GM21360 (cell line): ENCODE measurements around the gene ISM1.

ENCODE experiments used
- ATAC-seq: cut with Tn5 transposase; IDR thresholded peaks from one replicate; pipeline ENCODE4 v1.9.1; 2021; ENCODE audit warnings: mild to moderate bottlenecking, moderate library complexity; ENCODE audit not compliant: unreplicated experiment

The ISM1 gene

DNA sequence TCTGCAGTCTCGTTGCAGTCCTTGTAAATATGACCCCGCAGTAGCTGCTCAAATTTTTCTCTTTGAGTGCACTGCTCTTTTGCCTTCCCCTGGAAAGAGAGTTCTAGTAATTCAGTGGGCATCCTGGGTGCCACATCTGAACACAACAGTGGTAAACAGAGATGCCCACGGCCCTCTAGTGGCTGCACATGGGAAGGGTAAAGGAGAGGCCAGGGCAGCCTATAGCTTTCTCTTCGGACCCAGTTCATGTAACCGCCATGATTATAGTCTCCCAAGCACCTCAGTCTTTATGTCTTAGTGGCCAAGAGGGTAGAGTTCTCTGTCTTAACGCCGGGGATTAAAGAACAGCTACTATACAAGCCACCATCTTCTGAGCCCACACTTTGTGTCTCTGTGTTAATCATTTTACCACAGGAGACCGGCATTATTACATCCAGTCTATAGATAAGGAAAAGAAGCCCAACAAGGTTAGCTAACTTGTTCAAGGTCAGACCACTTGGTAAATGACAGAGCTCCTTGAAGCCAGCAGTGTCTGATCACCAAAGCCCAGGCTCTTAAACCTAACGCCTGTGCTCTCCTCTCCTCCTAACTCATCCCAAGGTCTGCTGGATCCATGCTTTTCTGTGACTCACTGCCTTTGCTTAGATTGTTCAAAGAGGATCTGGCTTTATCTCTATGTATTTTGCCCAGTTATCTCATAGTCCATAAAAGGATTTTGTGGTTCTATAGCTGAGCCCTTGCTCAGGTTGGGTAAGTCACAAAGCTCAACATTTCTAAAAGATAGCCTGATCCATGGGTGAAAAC lies 81.8 kb downstream of the ISM1 start:
- peak; percentile 77 for ATAC-seq

DNA sequence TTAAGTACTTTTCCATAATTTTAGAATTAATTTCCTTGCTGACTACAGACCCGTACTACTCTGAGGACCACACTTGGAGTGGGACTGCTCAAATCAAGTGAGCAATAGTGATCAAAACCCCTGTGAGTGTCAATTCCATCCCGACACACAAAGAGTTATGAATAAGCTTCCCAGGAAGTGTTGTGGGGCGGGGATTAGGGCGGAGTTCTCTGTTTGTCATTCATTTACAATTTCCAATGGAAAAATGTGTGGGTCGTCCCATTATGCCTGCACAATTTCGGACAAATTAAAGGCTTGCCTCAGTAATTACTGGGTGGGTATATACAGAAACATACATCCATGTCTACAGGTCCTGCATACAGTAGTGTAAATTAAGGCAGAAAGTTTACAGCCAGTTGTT lies 84.2 kb downstream of the ISM1 start:
- ATAC-seq, result no peak

DNA sequence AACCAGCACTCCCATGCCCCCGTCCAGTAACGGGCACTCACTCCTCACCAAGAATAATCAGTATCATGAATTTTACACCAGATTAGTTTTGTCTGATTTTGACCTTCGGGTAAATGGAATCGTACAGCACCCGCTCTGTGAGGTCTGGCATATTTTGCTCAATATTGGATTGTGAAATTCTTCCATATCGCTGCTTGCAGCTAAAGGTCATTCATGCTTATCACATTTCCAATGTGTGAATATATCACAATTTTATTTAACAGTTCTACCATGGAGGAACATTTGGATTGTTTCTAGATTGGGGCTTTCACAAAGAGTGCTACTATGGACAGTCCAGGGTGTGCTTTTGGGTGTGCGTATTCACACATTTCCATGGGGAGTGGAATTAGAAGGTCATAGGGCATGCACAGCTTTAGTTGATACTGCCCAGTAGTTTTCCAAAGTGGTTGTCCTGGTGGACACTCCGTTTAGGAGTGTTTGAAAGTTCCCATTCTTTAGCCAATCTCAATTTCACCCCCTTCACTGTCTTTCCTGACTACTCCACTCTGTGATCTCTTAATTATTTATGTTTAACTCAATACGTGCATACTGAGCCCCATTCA lies 86.6 kb downstream of the ISM1 start:
- ATAC-seq, result no peak

DNA sequence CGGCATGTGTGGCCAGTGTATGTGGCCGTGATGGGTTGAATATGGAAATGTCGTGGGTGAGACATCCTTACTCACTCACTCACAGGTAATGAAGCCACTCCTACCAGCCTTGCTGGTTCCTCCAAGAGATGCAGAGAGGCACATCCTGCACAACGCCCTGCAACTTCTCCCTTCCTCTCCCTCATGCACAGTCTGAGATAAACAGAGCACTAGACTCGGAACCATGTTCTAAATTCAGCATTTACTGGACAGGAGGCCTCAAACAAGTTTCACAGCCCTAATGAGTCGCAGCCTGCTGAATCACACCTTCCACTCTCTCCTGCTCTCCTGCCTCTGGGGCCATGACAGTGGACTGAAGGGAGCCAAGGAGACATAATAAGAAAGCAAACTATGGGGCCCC lies 91.2 kb downstream of the ISM1 start:
- no peak for ATAC-seq

DNA sequence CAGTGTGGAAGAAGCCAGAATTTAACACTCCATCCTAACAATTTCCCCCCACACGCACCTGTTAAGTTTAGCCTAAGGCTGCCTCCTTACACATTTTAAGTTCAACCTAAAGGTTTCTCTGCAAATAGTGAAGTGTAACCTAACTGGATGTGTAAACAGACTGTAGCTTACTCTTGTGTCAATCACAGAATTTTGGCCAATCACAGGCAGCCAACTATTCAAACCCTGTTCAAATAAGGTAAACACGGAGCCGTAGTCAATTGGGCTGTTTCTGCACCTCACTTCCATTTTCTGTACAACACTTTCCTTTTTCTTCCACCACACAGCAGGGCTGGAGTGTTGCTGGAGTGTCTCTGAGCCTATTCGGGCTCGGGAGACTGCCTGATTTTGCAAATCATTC lies 92.1 kb downstream of the ISM1 start:
- ATAC-seq, result no peak

DNA sequence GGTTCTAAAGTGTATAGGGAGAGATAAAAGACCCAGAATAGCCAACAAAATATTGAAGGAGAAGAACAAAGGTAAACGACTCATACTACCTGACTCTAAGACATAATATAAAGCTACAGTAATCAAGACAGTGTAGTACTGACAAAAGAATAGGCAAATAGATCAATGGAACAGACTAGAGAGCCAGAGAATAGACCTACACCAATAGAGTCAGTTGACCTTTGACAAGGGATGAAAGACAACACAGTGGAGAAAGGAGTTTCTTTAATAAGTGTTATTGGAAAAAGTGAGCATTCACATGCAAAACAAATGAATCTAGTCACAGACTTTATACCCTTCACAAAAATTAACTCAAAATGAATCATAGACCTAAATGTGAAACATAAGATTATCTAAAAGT lies 96.4 kb downstream of the ISM1 start:
- ATAC-seq, result no peak

DNA sequence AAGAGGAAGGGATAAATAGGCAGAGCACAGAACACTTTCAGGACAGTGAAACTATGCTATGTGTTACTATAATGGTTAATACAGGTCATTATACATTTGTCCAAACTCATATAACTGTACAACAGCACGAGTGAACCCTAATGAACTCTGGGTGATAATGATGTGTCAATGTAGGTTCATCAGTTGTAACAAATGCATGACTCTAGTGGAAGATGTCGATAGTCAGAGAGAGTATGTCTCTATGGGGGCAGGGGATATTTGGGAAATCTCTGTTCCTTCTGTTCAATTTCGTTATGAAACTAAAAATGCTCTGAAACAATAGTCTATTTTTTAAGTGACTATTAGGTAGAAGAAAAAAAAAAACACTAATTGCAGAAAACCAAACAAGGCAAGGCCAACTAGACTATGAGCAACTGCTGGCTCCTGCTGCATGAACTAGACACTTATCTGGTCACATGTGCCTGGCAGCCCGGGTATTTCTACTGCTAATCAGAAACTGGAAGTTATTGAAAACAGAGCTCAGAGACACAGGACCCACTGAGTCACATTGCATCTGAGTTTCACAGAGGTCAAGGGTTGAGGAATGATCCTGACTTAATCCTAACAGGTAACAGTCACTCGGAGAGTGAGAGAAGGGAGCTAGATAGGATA lies 97.9 kb downstream of the ISM1 start:
- ATAC-seq, result no peak

DNA sequence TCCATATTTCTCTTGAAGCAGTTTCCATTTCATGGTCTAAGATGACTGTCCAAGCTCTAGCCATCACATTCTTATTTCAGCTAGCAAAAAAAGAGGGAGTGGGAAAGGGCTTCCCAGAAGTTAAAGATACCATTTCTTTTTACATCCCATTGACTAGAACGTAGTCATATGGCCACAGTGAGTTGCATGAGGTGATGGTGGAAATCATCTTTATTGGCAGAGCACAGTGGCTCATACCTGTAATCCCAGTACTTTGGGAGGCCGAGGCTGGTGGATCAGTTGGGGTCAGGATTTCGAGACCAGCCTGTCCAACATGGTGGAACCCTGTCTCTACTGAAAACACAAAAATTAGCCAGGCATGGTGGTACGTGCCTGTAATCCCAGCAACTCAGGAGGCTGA lies 99.6 kb downstream of the ISM1 start:
- no peak for ATAC-seq

DNA sequence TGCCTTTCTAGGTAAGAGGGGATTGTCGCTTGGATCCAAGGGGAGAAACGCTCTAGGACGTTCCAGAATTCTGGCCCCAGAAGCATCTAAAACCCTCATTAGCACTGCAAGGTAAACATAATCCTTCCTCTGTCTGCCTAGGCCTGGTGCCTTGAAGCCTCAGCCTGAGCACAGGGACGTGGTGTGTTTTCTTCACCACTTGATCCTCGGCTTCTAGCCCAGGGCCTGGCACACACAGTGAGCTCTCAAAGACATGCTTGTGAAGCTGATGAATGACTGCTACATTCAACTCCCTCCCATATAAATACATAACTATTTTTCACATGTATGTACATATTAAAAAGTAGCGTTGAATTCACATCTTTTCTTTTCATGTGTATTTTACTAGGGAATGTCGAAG lies 100.3 kb downstream of the ISM1 start:
- ATAC-seq, result no peak

DNA sequence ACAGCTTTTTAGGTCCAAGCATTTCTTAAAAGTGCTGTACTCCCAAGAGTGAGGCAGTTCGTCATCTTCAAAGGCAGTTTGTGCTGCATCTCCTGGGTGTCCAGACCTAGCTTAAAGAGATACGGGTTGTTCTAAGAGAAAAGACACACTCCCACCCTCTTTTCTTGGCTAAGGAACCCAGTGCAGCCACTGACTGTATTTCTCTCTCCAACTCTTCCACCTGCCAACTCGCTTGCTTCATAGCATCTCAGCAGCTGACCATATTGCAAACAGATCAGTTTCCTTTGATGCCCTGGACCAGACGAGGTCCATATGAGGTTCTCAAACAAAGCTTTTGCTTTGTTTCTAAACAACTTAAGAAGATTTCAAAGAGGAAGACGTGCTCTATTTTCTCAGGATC lies 101.1 kb downstream of the ISM1 start:
- ATAC-seq, result no peak

DNA sequence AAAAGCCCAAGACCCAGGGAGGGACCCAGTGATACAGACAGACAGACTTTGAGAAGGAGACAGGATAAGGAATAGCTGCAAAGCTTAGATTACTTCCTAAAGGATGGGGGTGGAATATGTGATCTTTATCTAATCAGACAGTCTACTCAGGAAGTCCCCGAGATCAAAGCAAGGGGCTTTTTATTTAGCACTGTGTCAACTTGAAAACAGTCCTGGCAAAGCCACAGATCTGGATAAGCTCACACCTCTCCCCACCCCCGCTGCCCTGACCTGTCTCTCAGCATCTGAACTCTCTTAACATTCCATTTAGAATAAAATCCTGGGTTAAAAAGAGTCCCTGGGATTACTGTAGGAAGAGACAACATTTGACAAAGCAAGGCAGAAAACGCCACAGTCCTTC lies 101.5 kb downstream of the ISM1 start:
- no peak for ATAC-seq

DNA sequence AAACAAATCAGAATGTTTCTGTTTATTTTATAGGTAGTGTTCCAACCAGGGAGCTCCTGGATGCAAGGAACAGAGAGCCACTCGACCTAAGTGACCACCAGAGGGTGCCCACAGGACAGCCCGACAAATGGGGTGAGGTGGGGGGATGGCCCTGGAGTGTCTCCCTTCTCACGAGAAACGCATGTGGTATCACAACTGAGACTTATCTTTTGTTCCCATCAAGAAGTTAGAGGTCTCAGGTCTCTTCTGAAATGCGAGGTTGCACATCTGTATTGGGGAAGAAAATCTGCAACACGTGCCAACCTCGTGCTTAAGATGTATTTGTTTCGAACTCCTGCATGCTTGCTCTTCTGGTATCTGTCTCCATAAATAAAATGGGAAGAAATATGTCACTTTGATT lies 104.0 kb downstream of the ISM1 start:
- ATAC-seq, result no peak

DNA sequence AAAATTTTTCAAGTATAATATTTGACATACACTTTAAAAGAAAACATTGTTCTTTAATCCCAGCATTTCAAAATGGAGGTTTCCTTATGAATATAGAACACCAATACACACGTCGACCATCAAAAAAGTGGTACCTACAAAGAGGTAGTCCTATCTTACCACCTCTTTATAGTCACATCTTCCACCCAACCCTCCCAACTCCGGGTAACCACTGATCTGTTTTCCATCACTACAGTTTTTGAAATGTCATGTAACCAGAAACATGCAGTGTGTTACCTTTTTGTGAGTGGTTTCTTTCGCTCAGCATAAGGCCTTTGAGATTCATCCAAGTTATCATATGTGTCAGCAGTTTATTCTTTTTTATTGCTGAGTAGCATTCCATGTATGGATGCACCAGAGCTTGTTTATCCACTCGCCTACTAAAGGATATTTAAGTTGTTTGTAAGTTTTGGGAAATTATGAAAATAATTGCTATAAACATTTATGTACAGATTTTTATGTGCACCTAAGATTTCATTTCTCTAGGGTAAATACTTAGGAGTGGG lies 104.8 kb downstream of the ISM1 start:
- ATAC-seq, result no peak

DNA sequence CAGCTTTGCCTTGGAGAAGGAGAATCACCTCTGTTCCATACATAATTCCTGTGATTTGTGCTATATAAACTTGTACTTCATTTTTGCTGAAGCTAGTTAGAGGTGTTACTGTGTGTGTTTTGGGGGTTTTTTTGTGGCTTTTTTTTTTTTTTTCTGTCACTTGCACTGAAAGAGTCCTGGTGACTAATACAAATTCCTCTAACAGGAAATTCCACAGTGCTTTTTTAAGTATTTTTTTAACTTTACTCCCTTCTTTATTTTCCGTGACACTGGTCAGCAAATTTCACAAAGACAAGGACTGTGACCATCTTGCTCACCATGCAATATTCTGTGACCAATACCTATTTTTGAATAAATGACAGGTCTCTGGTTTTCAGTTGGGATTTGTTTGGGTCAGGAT lies 110.5 kb downstream of the ISM1 start:
- no peak for ATAC-seq

DNA sequence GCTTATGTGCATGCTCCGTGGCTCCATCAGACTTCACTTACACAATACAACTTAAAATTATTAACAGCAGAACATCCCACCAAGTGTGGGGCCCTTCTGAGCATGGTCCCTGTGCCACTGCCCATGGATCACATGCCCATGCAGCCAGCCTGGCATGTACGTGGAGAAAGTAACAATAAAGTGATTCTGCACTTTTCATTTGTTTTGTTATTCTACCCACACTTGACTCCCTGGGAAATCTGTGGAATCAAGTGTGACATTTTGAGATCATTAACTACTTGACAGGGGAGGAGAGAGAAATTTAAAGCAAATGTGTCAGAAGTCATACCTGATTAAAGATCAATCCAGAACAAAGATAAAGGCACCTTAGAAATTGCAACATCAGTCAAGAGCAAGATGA lies 112.0 kb downstream of the ISM1 start:
- ATAC-seq, result no peak

DNA sequence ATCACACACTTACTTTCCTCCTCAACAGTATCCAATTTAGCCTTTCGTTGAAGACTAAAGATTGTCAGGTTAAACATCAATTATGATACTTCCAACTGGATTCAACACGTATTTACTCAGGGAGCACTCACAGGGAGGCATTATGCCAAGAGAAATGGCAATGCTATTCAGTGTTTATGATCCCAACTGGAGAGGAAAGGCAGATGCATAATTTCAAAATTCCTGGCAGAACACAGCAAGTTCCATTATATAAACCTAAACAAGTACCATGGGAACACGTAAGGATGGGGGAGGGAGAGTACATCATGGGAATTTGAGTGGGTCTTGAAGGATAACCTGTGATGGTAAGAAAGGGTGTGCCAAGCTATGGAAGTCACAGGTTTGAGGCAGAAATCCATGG lies 112.7 kb downstream of the ISM1 start:
- no peak for ATAC-seq

DNA sequence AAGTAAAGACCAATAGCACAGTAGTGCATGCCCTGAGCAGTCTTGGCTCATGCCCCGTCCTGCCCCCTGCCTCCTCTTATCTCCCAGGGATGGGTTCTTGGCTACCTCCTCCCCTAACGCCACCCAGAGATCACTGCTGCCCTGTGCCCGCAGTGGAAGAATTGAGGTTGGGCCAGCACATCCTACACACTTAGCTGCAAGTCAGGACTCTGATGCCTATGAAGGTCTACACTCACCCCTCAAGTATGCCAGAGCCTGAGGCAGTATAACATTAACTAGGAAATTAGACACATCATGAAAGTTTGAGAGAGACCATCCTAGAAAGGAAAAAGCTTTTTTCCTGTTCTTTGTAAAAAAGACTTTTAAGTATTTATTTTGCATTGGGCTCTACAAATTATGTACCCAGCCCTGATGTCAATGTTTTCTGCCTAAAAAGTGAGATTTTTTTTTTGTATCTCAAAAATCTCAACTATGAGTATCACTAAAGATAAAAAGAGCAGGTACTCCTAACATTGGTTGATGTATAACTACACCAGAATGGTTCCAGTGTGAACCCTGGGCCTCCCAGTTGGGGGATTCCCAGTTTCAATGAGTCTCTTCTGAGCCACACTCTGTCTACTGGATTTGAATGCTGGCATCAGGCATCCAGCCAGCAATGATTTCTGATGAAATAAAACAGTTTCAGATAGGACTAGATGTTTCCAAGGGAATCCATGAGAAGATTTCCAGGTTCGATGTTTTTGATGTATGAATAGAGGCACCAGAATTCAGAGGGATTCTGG lies 115.4 kb downstream of the ISM1 start:
- ATAC-seq, result no peak

DNA sequence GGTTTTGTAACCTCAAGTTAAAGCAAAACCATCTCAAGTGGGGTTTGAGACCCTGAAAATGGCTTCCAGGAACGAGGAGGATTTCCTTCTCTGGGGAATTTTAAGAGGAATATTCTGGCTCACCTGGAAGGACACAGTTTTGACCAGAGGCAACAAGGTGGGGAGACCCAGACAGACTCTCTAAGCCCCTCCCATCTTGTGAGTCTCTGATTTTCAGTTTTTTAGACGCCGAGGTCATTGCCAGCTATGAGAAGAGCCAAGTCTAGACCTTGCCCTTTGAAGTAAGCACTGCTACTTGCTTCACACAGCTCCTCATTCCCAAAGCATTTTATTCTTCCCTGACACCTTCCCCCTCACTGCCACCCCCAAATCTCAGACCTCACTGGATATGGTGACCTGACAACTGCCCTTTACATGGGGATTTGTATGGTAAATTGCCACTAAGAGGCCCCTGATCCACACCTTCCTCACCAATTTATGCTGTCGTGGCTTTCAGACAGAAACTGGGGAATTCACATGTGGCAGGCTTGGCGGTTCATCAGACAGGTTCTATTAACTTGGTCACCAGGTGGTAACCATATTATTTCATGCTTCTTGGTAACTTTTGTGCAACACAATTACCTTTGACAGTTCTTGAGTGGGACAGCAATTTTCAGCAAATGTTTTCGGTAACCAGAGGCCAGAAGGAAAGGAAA lies 116.2 kb downstream of the ISM1 start:
- ATAC-seq, result no peak

DNA sequence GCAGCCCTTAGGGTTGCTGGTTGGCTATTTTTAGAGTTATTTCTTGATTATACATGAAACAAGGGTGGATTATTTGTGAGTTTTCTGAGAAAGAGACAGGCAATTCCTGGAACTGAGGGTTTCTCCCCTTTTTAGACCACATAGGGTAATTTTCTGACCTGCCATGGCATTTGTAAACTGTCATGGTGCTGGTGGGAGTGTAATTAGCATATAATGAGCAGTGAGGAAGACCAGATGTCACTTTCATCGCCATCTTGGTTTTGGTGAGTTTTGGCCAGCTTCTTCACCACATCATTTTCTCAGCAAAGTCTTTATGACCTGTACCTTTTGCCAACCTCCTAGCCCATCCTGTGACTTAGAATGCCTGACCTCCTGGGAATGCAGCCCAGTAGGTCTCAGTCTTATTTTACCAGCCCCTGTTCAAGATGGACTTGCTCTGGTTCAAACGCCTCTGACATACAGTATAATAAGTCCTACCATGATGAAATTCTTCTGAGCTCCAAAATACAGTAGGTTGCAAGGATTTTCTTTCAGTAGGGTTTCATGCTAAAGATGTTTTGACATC lies 117.1 kb downstream of the ISM1 start:
- no peak for ATAC-seq

DNA sequence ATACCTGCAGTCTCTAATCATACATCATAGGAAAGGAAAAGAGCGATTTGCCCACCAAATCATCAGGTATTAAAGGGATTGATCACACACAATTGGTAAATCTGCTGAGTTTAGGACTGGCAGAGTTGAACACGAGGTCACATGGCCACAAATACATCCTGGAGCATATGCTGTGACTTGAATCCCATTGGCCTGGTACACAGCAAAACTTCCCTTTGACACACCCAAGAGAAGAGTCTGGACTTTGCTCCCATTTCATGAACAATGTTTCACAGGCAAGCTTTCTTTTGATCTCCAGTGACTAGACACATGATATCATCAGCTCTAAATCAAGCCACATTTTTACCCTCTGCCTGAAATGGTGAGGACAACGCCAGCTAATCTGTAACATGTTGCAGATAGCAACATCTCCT lies 117.9 kb downstream of the ISM1 start:
- no peak for ATAC-seq
